Superior temporal gyrus (tissue), 1 donor: ENCODE measurements around the gene ZFP82.

Experiments used
- DNase-seq: peaks from one replicate; pipeline ENCODE4 v3.0.0-alpha.2; 2016; ENCODE audit errors: extremely low spot score

ZFP82 gene

DNA sequence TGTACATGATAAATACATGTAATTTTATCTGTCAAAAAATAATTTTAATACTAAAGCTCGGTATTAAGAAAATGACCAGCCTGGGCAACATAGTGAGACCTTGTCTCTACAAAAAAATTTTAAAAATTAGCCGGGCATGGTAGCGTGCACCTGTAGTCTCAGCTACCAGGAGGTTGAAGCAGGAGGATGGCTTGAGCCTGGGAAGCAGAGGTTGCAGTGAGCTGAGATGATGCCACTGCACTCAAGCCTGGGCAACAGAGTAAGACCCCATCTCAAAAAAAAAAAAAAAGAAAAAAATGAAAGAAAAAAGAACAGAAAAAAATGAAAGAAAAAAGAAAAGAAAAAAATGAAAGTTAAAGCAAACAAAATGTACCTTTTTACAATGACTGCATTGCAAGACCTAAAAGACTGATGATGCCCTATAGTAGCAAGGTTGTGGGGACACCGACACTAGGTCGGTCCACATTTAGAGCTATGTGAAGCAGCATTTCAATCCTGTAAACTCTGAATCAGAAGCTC lies 44.7 kb downstream of the ZFP82 start:
- DNase-seq: no peak

DNA sequence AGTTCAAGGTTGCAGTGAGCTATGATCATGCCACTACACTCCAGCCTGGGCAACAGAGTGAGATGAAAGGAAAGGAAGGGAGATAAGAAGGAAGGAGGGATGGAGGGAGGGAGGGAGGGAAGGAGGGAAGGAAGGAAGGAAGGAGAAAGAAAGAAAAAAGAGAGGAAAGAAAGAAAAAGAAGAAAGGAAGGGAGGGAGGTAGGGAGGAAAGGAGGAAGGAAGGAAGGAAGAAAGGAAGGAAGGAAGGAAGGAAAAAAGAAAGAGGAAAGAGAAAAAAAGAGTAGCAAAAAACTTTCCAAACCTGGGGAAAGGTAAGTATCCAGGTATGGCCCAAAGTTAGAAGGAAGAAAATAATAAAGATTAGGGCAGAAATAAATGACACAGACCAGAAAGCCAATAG lies 46.6 kb downstream of the ZFP82 start:
- no peak for DNase-seq

GRCh38 chr19:36363845-36364244 lies 54.6 kb downstream of the ZFP82 start:
- DNase-seq: no peak
